Lung (tissue), 12 donors: Measurements from ENCODE around the gene ANKRD44. TPM values are rescaled to one million over a fixed set of nuclear protein-coding genes. Genes with fewer than 3 reads are reported as not detected.

Experiments
- ATAC-seq: fragments of 200-7000 bp; cut with Tn5 transposase; one replicate; pipeline ENCODE4 v1.9.1; 2020; ENCODE audit warnings: moderate number of reproducible peaks; ENCODE audit not compliant: insufficient read depth, low FRiP score
- DNase-seq, 3 donors: peaks; one replicate each; pipeline ENCODE4 v3.0.0-alpha.2; 2013 to 2017
- H3K27ac ChIP-seq, 2 donors: one replicate each; pipeline ENCODE4 v1.5.1; 2013; ENCODE audit warnings: mild to moderate bottlenecking in 2 of 2, moderate library complexity in 2 of 2, control low read depth in 1 of 2, inconsistent platforms in 1 of 2, low read depth in 1 of 2, low read length in 1 of 2
- H3K27me3 ChIP-seq, 3 donors: one replicate each; pipeline ENCODE4 v1.5.1; 2013; ENCODE audit warnings: low read length in 2 of 3; ENCODE audit not compliant: control insufficient read depth in 3 of 3, insufficient read depth in 3 of 3
- H3K36me3 ChIP-seq, 4 donors: one replicate each; pipeline ENCODE4 v1.5.1; 2013; ENCODE audit warnings: low read length in 4 of 4, mild to moderate bottlenecking in 1 of 4, moderate library complexity in 1 of 4; ENCODE audit not compliant: control insufficient read depth in 4 of 4, insufficient read depth in 4 of 4
- H3K4me1 ChIP-seq, 5 donors: one replicate each; pipeline ENCODE4 v1.5.1; 2013; ENCODE audit warnings: low read length in 5 of 5, mild to moderate bottlenecking in 2 of 5, moderate library complexity in 1 of 5; ENCODE audit not compliant: control insufficient read depth in 5 of 5, insufficient read depth in 5 of 5
- H3K4me3 ChIP-seq: one replicate; pipeline ENCODE4 v1.5.1; 2013; ENCODE audit warnings: mild to moderate bottlenecking, control low read depth, moderate library complexity
- H3K9ac ChIP-seq, 2 donors: one replicate each; pipeline ENCODE4 v1.5.1; 2013; ENCODE audit warnings: low read length in 2 of 2, control low read depth in 1 of 2; ENCODE audit not compliant: insufficient read depth in 1 of 2
- H3K9me3 ChIP-seq, 4 donors: one replicate each; pipeline ENCODE4 v1.5.1; 2013; ENCODE audit warnings: low read length in 3 of 4, mild to moderate bottlenecking in 1 of 4, moderate library complexity in 1 of 4; ENCODE audit not compliant: control insufficient read depth in 4 of 4, insufficient read depth in 3 of 4
- CTCF ChIP-seq: IDR thresholded peaks from 2 replicates; pipeline ENCODE4 v1.5.1; 2012; ENCODE audit warnings: mild to moderate bottlenecking; ENCODE audit errors: control extremely low read depth, extremely low read depth
- WGBS, 2 donors: extraction: QIAGEN DNeasy Blood & Tissue Kit; methylation state at CpG; one replicate each; pipeline ENCODE4 v1.1.7; 2013; 5-methylcytosine and 5-hydroxymethylcytosine counted together
- polyA plus RNA-seq, 2 donors: library from polyadenylated mRNA; stranded (reverse); fragments of 200-250 nt; gene quantifications; one replicate each; pipeline ENCODE4 v1.2.1, GENCODE V29; 2013
- total RNA-seq, 2 donors: library from RNA; depleted of rRNA in 1 of 2; stranded (reverse); fragments of >200 nt in 1 of 2; gene quantifications; one replicate each; pipeline ENCODE4 v1.2.1, GENCODE V29; 2014 to 2021
- donor health status: control.
- donor health status: control.
- donor health status: Bipolar disorder and iron deficiency.
- donor health status: healthy.
- donor health status: DM: yes; HTN: yes; CAD: no.

ANKRD44 gene
- total and polyA plus RNA-seq, 4 donors, result 7.1 to 73.8 (median 20.3) TPM

DNA sequence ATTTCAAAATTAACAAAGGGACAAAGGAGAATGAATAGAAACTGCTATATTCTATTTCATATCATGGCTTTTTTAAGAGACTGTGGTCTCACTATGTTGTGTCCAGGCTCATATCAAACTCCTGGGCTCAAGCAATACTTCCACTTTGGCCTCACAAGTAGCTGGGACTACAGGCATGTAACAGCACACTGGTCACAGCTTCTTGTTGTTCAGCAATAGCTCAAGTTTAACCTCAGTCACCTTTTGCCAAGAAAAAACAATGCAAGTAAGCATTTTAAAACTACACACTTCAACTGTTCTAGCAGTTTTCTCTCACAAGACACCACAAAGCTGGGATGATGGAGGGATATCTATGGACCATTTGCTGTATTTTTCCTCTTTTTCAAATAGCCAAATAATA, 77.1 kb downstream of the ANKRD44 start:
- H3K36me3 ChIP-seq, result no peaks in the 10 kb centered on the region
- peaks cover 0 to 15% (median 6%) of the 10 kb centered on the region in 5 donors for H3K4me1 ChIP-seq
- H3K27ac ChIP-seq, result no peak overlapping the region
- no peaks in the 10 kb centered on the region for H3K27me3 ChIP-seq
- H3K9me3 ChIP-seq, result no peaks in the 10 kb centered on the region
- DNase-seq (no peak), ATAC-seq (no peak)
- H3K4me3 ChIP-seq, result no peak overlapping the region
- no peak overlapping the region for H3K9ac ChIP-seq
- TF ChIP-seq CTCF, result no peak

GRCh38 chr2:197232010-197232409, 78.6 kb downstream of the ANKRD44 start:
- Histone ChIP-seq H3K27ac (no peak overlapping the region), H3K4me1 (peaks cover 0 to 6% (median 5%) of the 10 kb centered on the region in 5 donors), H3K36me3 (no peaks in the 10 kb centered on the region), H3K9ac (no peak overlapping the region), H3K4me3 (no peak overlapping the region), H3K9me3 (no peaks in the 10 kb centered on the region), H3K27me3 (no peaks in the 10 kb centered on the region)
- ATAC-seq (no peak), DNase-seq (no peak)
- no peak for TF ChIP-seq CTCF
- 92 to 95% methylated on average over 2 of the region's 2 CpGs for whole genome bisulfite sequencing, 2 donors

- H3K27me3 ChIP-seq, result no peaks in the 10 kb centered on the region
- DNase-seq, result no peak
- 65% methylated on average over 4 of the region's 4 CpGs for WGBS, 2 donors
- H3K4me3 ChIP-seq, result no peak overlapping the region
- H3K27ac ChIP-seq, result no peak overlapping the region
- peaks cover 0 to 6% (median 0%) of the 10 kb centered on the region in 5 donors for H3K4me1 ChIP-seq
- no peaks in the 10 kb centered on the region for H3K9me3 ChIP-seq
- H3K9ac ChIP-seq, result no peak overlapping the region
- no peak for ATAC-seq
- TF ChIP-seq CTCF, result no peak
- H3K36me3 ChIP-seq, result no peaks in the 10 kb centered on the region
These were observed 80.8 kb downstream of the ANKRD44 start for GRCh38 chr2:197229509-197230443.

DNA sequence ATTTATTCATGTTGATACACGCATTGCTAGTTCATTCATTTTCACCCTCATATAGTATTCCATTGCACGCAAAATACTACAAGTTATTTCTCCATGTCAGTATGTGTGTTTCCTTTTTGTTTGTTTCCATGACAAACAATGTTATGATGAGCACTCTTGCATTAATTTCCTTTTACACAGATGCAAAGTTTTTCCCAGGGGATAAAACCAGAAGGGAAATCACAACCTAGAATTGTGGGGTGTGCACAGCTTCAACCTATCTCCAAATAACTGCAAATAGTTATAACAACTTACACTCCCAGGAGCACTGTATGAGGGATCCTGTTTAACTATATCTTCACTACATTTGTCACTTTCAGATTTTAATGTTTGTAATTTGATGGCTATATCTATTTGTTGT, 87.1 kb downstream of the ANKRD44 start:
- no peak for TF ChIP-seq CTCF
- Histone ChIP-seq H3K4me3 (no peak overlapping the region), H3K36me3 (no peaks in the 10 kb centered on the region), H3K9me3 (no peaks in the 10 kb centered on the region), H3K4me1 (no peaks in the 10 kb centered on the region), H3K27me3 (no peaks in the 10 kb centered on the region), H3K27ac (no peak overlapping the region), H3K9ac (no peak overlapping the region)
- DNase-seq (no peak), ATAC-seq (no peak)
- 86 to 97% methylated on average over 2 of the region's 2 CpGs for WGBS, 2 donors
